ENCODE measurements around the gene HOOK2. TPM values are rescaled to one million over a fixed set of nuclear protein-coding genes. Genes with fewer than 3 reads are reported as not detected.

HOOK2 gene
- total and polyA plus RNA-seq, 9 of the 15 experiments (the other 6 are each of a cell fraction or from before 2014, with no cell fraction given), result 1.3 to 17.2 (median 9.9) TPM

- TF ChIP-seq ESRRB (CRISPR knock-in tag; IDR thresholded peaks at IDR 0.05; ENCODE audit: borderline replicate concordance), result no peak
- peak; percentile 49 to 65; a peak in 3 of 4 replicates for TF ChIP-seq NRF1 (conservative IDR thresholded peaks at IDR 0.05 in 1 of 2, IDR thresholded peaks at IDR 0.05 in 1 of 2)
- TF ChIP-seq PRDM10 (IDR thresholded peaks at IDR 0.05; ENCODE audit: partially characterized antibody), result peak; percentile 39
- TF ChIP-seq ELK1 (CRISPR knock-in tag; IDR thresholded peaks at IDR 0.05), result no peak
- no peak for TF ChIP-seq ZNF780A (CRISPR knock-in tag; IDR thresholded peaks at IDR 0.05)
- 0 out of 2 replicates have a peak, but pooled peaks have one; percentile 24 for TF ChIP-seq RERE (CRISPR knock-in tag; IDR thresholded peaks at IDR 0.05; ENCODE audit: borderline replicate concordance)
- peak; percentile 79 for TF ChIP-seq NFRKB (IDR thresholded peaks at IDR 0.05; ENCODE audit: low read depth)
- 0 out of 2 replicates have a peak, but pooled peaks have one; percentile 25 for TF ChIP-seq SMAD3 (CRISPR knock-in tag; conservative IDR thresholded peaks at IDR 0.05)
- TF ChIP-seq NEUROD1 (IDR thresholded peaks at IDR 0.05; ENCODE audit: borderline replicate concordance, low read depth, low read length, partially characterized antibody), result no peak
- no peak for TF ChIP-seq ZNF561 (CRISPR knock-in tag; conservative IDR thresholded peaks at IDR 0.05)
- TF ChIP-seq TRIM28 (IDR thresholded peaks at IDR 0.05), result no peak; the same call in 1 of the 2 replicates
- TF ChIP-seq KLF16 (IDR thresholded peaks at IDR 0.05), result peak; percentile 91
- TF ChIP-seq ZNF740 (CRISPR knock-in tag; IDR thresholded peaks at IDR 0.05), result 0 out of 2 replicates have a peak, but pooled peaks have one; percentile 30
- TF ChIP-seq ZNF740 (tag; IDR thresholded peaks at IDR 0.05), result no peak
- TF ChIP-seq PHF20 (IDR thresholded peaks at IDR 0.05; ENCODE audit: partially characterized antibody), result peak; percentile 74
Observed at GRCh38 chr19:12784394-12784870, 9.1 kb upstream of the HOOK2 start (continued).
